CD8-positive, alpha-beta memory T cell (primary cell): Measurements from ENCODE around the gene FANCC. TPM values are rescaled to one million over a fixed set of nuclear protein-coding genes. Genes with fewer than 3 reads are reported as not detected.

ENCODE experiments used
- CTCF ChIA-PET: fragments of 350-600 bp; sonication (Branson Sonifier 250); formaldehyde crosslinking; loops from one replicate; lab custom pipeline; 2021; ENCODE audit warnings: antibody characterized with exemption; lab: Charles Lee
- POLR2A ChIA-PET: fragments of 350-600 bp; sonication (Branson Sonifier 250); formaldehyde crosslinking; loops from one replicate; lab custom pipeline; 2021; ENCODE audit warnings: antibody characterized with exemption; lab: Charles Lee
- DNase-seq, 5 donors: peaks; one replicate each; pipeline versions ENCODE4 v3.0.0 to v3.0.0-alpha.2; 2020 to 2022; ENCODE audit warnings: mixed read lengths in 1 of 5
- H3K27ac ChIP-seq: one replicate; pipeline ENCODE4 v1.7.0; 2013; ENCODE audit warnings: low read depth, mild to moderate bottlenecking, low read length, moderate library complexity
- H3K27me3 ChIP-seq: 2 replicates; pipeline ENCODE4 v1.7.0; 2013; ENCODE audit warnings: low read length, mild to moderate bottlenecking; ENCODE audit not compliant: insufficient read depth, poor library complexity, severe bottlenecking
- H3K36me3 ChIP-seq: 2 replicates; pipeline ENCODE4 v1.7.0; 2013; ENCODE audit warnings: mild to moderate bottlenecking, low read length, moderate library complexity; ENCODE audit not compliant: insufficient read depth
- H3K4me1 ChIP-seq: 2 replicates; pipeline ENCODE4 v1.7.0; 2013; ENCODE audit warnings: mild to moderate bottlenecking, low read length, moderate library complexity; ENCODE audit not compliant: insufficient read depth
- H3K4me3 ChIP-seq: 2 replicates; pipeline ENCODE4 v1.7.0; 2013; ENCODE audit warnings: mild to moderate bottlenecking, low read length
- H3K9me3 ChIP-seq: 2 replicates; pipeline ENCODE4 v1.7.0; 2013; ENCODE audit warnings: mild to moderate bottlenecking, low read length
- H3K27ac Mint-ChIP-seq, 8 donors: one replicate each; pipeline ENCODE4 v1.8.0; 2020 to 2021; ENCODE audit warnings: mixed read lengths in 8 of 8, mild to moderate bottlenecking in 6 of 8, inconsistent platforms in 3 of 8, moderate library complexity in 3 of 8
- H3K27me3 Mint-ChIP-seq, 2 donors: one replicate each; pipeline ENCODE4 v1.8.0; 2020 to 2021; ENCODE audit warnings: mixed read lengths in 2 of 2, mild to moderate bottlenecking in 1 of 2, moderate library complexity in 1 of 2
- H3K36me3 Mint-ChIP-seq, 3 donors: one replicate each; pipeline ENCODE4 v1.8.0; 2020 to 2021; ENCODE audit warnings: mixed read lengths in 3 of 3, inconsistent platforms in 1 of 3, mild to moderate bottlenecking in 1 of 3
- H3K4me1 Mint-ChIP-seq, 3 donors: one replicate each; pipeline ENCODE4 v1.8.0; 2020 to 2021; ENCODE audit warnings: mixed read lengths in 3 of 3, inconsistent platforms in 1 of 3, mild to moderate bottlenecking in 1 of 3
- H3K4me3 Mint-ChIP-seq, 7 donors: one replicate each; pipeline ENCODE4 v1.8.0; 2020 to 2021; ENCODE audit warnings: mixed read lengths in 7 of 7, mild to moderate bottlenecking in 6 of 7, moderate library complexity in 4 of 7, inconsistent platforms in 2 of 7
- H3K9me3 Mint-ChIP-seq, 5 donors: one replicate each; pipeline ENCODE4 v1.8.0; 2020 to 2022; ENCODE audit warnings: mixed read lengths in 5 of 5, mild to moderate bottlenecking in 3 of 5, moderate library complexity in 2 of 5, inconsistent platforms in 1 of 5
- polyA plus RNA-seq: library from polyadenylated mRNA; unstranded; fragments of 300-500 nt; fragmentation: Illumina TruSeq; gene quantifications from one replicate; pipeline ENCODE4 v1.2.3, GENCODE V29; 2021
- total RNA-seq, 2 experiments: library from RNA; stranded (reverse); gene quantifications; one replicate each; pipeline ENCODE4 v1.2.3, GENCODE V29; 2021

FANCC gene
- total and polyA plus RNA-seq, 3 experiments from 2014 or later, result 2.7 to 18.5 (median 18.0) TPM

DNA sequence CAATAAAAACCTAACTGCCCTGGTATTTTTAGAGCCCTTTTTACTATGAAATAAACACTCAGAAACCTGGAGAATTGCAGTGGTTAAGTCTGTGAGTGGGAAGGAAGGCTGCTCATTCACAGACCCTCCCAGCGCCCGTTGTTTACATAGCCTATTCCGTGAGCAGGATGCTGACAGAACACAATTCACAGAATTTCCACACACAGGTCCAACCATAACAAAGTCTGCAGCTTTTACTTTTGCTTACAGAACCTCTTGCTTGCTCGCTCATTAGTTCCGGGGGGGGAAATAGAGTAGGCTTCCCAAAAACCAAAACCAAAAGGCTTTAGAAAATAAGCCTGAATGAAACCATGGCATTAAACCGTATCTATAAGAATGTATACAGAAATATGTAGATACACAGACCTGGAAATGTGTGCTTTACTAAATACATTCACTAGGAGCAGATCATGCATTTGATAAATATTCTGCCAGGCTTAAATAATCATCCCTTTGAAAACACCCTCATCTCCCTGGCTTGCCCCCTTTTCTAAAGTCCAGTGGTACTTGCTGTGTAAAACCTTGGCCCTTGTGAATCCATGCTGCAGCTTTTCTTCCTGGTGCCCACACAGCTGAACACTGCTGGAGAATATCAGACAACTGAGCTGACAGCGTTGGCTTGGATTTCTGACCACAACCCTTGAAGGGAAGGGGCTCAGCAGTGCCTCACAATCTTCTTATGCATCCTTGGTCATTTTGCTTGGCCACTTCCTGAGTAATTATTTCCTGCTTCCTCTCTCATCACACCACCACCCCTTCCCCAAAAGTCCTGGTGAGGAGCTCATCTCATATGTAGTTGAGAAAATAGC, 128.0 kb downstream of the FANCC start:
- no peak for DNase-seq
- Mint-ChIP-seq H3K27ac (peak overlapping the region in 2 of 8 donors; percentile 19 to 20), H3K27me3 (peaks cover 0 to 2% of the 10 kb centered on the region in 2 donors), H3K9me3 (no peaks in the 10 kb centered on the region), H3K4me3 (no peak overlapping the region), H3K36me3 (peaks cover 0 to 4% (median 0%) of the 10 kb centered on the region in 3 donors), H3K4me1 (peaks cover 10 to 16% (median 14%) of the 10 kb centered on the region in 3 donors)
- Histone ChIP-seq H3K4me1 (peaks cover 19% of the 10 kb centered on the region), H3K9me3 (no peaks in the 10 kb centered on the region), H3K4me3 (no peak overlapping the region), H3K27me3 (no peaks in the 10 kb centered on the region), H3K27ac (no peak overlapping the region), H3K36me3 (no peaks in the 10 kb centered on the region)
- POLR2A ChIA-PET, result no interaction called here
- CTCF ChIA-PET, result interaction anchor here (1.2 kb wide), 1 partner anchor 9 kb away, joined by 3 read pairs; no protein-coding TSS in a partner anchor

DNA sequence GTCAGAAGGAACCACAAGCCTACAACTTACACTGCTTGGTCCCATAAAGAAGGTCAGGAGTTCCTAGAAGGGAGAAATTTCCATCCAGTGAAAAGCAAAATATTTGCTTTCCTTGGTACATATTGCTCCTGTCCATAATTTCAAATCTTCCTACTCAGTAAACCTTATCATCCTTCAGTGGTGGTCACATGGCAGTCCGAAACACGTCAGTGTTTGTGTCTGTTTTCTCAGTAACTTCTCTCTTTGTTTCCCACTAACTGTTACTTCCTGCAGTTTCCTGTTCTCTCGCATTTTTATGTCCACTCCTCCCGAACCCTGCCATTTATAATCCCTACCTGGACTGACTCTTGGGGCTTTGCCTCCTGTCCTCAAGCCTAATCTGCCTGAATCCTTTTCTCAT, 129.1 kb downstream of the FANCC start:
- Mint-ChIP-seq H3K27ac (peak overlapping the region in 1 of 8 donors; percentile 81), H3K27me3 (peaks cover 0 to 2% of the 10 kb centered on the region in 2 donors), H3K4me3 (no peak overlapping the region), H3K9me3 (no peaks in the 10 kb centered on the region), H3K36me3 (peaks cover 0 to 4% (median 0%) of the 10 kb centered on the region in 3 donors), H3K4me1 (peaks cover 10 to 16% (median 14%) of the 10 kb centered on the region in 3 donors)
- no peaks in the 10 kb centered on the region for H3K36me3 ChIP-seq
- H3K4me1 ChIP-seq, result peaks cover 19% of the 10 kb centered on the region
- no peak overlapping the region for H3K27ac ChIP-seq
- ChIA-PET CTCF (no interaction called here), POLR2A (no interaction called here)
- H3K4me3 ChIP-seq, result no peak overlapping the region
- no peak for DNase-seq
- H3K9me3 ChIP-seq, result no peaks in the 10 kb centered on the region
- H3K27me3 ChIP-seq, result no peaks in the 10 kb centered on the region

DNA sequence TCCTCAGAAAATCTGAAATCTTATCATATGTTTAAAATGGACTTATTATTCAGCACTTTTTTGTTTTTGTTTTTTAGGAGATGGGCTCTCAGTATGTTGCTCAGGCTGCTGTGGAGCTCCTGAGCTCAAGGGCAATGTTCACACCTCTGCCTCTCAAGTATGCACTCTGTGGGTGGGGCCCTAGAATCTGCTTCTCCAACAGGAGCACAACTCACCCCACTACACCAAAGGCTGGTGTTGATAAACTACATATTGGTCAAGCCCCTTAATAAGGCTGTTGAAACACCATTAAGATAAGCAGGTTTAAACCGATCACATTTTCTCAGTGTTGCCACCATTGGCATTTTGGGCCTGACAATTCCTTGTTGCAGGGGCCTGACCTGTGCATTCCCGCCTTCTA, 131.6 kb downstream of the FANCC start:
- Histone ChIP-seq H3K4me1 (peaks cover 19% of the 10 kb centered on the region), H3K4me3 (no peak overlapping the region), H3K9me3 (no peaks in the 10 kb centered on the region), H3K36me3 (no peaks in the 10 kb centered on the region), H3K27me3 (no peaks in the 10 kb centered on the region), H3K27ac (no peak overlapping the region)
- no peak for DNase-seq
- Mint-ChIP-seq H3K9me3 (no peaks in the 10 kb centered on the region), H3K36me3 (no peaks in the 10 kb centered on the region), H3K27ac (peak overlapping the region in 1 of 8 donors; percentile 68), H3K27me3 (peaks cover 0 to 2% of the 10 kb centered on the region in 2 donors), H3K4me1 (peaks cover 10 to 16% (median 14%) of the 10 kb centered on the region in 3 donors), H3K4me3 (no peak overlapping the region)
- POLR2A ChIA-PET, result no interaction called here
- CTCF ChIA-PET, result no interaction called here

DNA sequence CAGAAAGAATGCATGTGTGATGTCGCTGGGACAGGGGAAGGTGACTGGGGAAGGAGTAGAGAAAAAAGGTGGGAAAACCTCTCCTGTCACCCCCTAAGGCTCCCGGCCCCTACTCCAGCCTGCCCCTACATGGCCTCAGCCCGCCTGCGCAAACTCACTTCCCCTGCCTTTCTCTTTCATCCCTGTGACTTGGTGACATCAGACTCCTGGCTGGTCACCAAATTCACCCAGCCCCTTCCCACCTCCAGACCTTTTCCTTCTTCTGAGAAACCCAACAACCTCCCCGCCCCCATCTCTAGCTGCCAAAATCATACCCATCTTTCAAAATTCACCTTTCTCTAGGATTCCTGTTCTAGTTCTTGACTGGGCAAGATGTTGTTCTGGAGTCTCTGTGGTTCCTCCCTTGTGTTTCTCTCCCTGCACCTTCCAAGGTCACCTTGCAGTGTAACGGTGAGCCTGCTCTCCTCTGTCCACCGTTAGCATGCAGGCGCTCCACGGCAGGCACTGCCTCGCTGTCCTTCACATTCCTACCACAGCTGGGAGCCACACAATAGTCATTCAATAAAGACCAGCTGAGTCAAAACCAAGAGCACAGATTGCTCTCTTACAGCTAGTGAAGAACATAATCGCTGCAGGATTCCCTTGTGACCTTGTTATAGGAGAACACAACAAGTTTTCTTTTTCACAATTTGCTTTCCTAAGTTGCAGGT, 134.5 kb downstream of the FANCC start:
- Mint-ChIP-seq H3K4me3 (no peak overlapping the region), H3K36me3 (no peaks in the 10 kb centered on the region), H3K9me3 (no peaks in the 10 kb centered on the region), H3K27me3 (no peaks in the 10 kb centered on the region), H3K4me1 (no peaks in the 10 kb centered on the region), H3K27ac (no peak overlapping the region)
- Histone ChIP-seq H3K36me3 (no peaks in the 10 kb centered on the region), H3K27me3 (no peaks in the 10 kb centered on the region), H3K27ac (no peak overlapping the region), H3K4me1 (no peaks in the 10 kb centered on the region), H3K9me3 (no peaks in the 10 kb centered on the region), H3K4me3 (no peak overlapping the region)
- DNase-seq, result no peak
- CTCF ChIA-PET, result no interaction called here
- POLR2A ChIA-PET, result no interaction called here

DNA sequence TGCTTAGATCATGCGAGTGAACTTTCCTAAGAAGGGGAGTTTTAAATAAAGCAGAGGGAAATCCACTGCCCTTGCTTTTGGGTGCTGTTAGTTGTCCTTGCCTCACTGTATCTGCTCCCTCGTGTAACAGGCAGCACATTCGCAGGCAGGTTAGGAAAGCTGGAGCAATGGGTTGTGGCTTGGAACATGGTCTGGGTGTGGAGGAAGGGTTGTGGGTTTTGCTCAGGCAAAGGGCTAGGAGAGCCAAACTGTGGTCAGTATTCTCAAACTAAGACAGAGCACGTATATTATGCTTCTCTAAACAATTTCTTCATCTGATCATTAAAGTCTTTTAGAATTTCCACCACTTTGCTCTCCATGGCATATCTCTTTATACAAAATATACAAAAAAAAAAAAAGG, 135.7 kb downstream of the FANCC start:
- ChIA-PET POLR2A (no interaction called here), CTCF (no interaction called here)
- no peak for DNase-seq
- Histone ChIP-seq H3K4me3 (no peak overlapping the region), H3K36me3 (no peaks in the 10 kb centered on the region), H3K9me3 (no peaks in the 10 kb centered on the region), H3K4me1 (no peaks in the 10 kb centered on the region), H3K27me3 (no peaks in the 10 kb centered on the region), H3K27ac (no peak overlapping the region)
- Mint-ChIP-seq H3K4me1 (no peaks in the 10 kb centered on the region), H3K36me3 (no peaks in the 10 kb centered on the region), H3K4me3 (no peak overlapping the region), H3K27ac (peak overlapping the region in 1 of 8 donors; percentile 66), H3K9me3 (no peaks in the 10 kb centered on the region), H3K27me3 (no peaks in the 10 kb centered on the region)

DNA sequence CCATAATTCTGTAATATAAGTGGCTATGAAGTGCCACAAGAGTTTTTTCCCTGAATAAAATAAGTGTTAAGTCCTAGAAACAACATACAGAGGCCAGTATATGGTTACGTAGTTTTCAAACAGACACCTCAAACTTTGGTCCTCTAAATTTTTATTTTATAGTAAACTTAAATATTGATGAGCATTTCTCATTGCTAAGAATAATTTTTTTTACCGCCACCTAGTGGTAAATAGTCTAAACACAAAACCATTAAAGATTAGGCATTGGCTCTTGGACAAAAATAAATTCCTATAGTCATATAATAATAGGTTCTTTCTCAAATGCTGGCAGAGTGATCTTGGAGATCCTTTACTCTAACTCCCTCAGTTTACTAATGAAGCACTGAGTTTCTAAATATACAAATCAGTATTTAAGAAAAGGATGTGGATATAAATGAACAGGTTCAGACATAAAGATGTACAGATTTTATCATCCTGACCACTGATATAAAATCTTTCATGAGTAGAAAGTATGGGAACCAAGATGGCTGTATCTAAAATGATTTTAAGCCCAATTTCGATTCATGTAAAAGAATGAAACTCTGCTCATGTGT, 136.2 kb downstream of the FANCC start:
- no peaks in the 10 kb centered on the region for H3K27me3 Mint-ChIP-seq
- CTCF ChIA-PET, result interaction anchor here (1.1 to 1.3 kb wide), 2 partner anchors 13 to 21 kb away, joined by 3 to 6 read pairs; no protein-coding TSS in a partner anchor
- no peak overlapping the region for H3K4me3 Mint-ChIP-seq

GRCh38 chr9:95177617-95178016, 139.9 kb downstream of the FANCC start:
- ChIA-PET CTCF (interaction anchor here (2.2 kb wide), 1 partner anchor 10 kb away, joined by 10 read pairs; no protein-coding TSS in a partner anchor), POLR2A (no interaction called here)
- Histone ChIP-seq H3K27ac (no peak overlapping the region), H3K4me1 (no peaks in the 10 kb centered on the region), H3K4me3 (no peak overlapping the region), H3K27me3 (no peaks in the 10 kb centered on the region), H3K36me3 (no peaks in the 10 kb centered on the region), H3K9me3 (no peaks in the 10 kb centered on the region)
- H3K27me3 Mint-ChIP-seq, result no peaks in the 10 kb centered on the region
- DNase-seq, result no peak
- no peak overlapping the region for H3K27ac Mint-ChIP-seq
- H3K9me3 Mint-ChIP-seq, result no peaks in the 10 kb centered on the region
- H3K4me1 Mint-ChIP-seq, result no peaks in the 10 kb centered on the region
- H3K4me3 Mint-ChIP-seq, result no peak overlapping the region
- no peaks in the 10 kb centered on the region for H3K36me3 Mint-ChIP-seq

More for the DNA sequence above, 136.2 kb downstream of the FANCC start:
- Mint-ChIP-seq H3K36me3 (no peaks in the 10 kb centered on the region), H3K4me1 (no peaks in the 10 kb centered on the region), H3K9me3 (no peaks in the 10 kb centered on the region), H3K27ac (no peak overlapping the region)
- H3K27me3 ChIP-seq, result no peaks in the 10 kb centered on the region
- POLR2A ChIA-PET, result no interaction called here
- no peak overlapping the region for H3K4me3 ChIP-seq
- no peak overlapping the region for H3K27ac ChIP-seq
- H3K9me3 ChIP-seq, result no peaks in the 10 kb centered on the region
- DNase-seq, result no peak
- no peaks in the 10 kb centered on the region for H3K36me3 ChIP-seq
- no peaks in the 10 kb centered on the region for H3K4me1 ChIP-seq
